Measurements from ENCODE around the gene SLC17A9. TPM values are rescaled to one million over a fixed set of nuclear protein-coding genes. Genes with fewer than 3 reads are reported as not detected.

The SLC17A9 gene
- total RNA-seq, 1 experiment from 2014 or later = 0.17 TPM

GRCh38 chr20:62980380-62980960 lies 28.0 kb downstream of the SLC17A9 start:
- Histone ChIP-seq H3K27ac (ENCODE audit: low read depth, low read length, poor library complexity, severe bottlenecking) (no peak overlapping the region), H3K27me3 (replicated peaks; ENCODE audit: insufficient read depth, low read depth, low read length, poor library complexity) (peaks cover 35% of the 10 kb centered on the region), H3K4me1 (ENCODE audit: insufficient read depth, low read length, poor library complexity, severe bottlenecking) (peaks cover 16% of the 10 kb centered on the region), H3K4me3 (ENCODE audit: low read depth, low read length, poor library complexity, severe bottlenecking) (peak overlapping the region; percentile 6), H3K9me3 (ENCODE audit: low read depth, low read length, poor library complexity, severe bottlenecking) (no peaks in the 10 kb centered on the region), H3K36me3 (ENCODE audit: insufficient read depth, low read length, poor library complexity, severe bottlenecking) (no peaks in the 10 kb centered on the region)
- DNase-seq (ENCODE audit: low spot score) = peak; percentile 59
- no TSS peak for BruUV-seq (replicated peaks)
- intact Hi-C loops (cut with micrococcal nuclease; ENCODE audit: unreplicated experiment) = no loop called here
- TF ChIP-seq, protein P1, sequence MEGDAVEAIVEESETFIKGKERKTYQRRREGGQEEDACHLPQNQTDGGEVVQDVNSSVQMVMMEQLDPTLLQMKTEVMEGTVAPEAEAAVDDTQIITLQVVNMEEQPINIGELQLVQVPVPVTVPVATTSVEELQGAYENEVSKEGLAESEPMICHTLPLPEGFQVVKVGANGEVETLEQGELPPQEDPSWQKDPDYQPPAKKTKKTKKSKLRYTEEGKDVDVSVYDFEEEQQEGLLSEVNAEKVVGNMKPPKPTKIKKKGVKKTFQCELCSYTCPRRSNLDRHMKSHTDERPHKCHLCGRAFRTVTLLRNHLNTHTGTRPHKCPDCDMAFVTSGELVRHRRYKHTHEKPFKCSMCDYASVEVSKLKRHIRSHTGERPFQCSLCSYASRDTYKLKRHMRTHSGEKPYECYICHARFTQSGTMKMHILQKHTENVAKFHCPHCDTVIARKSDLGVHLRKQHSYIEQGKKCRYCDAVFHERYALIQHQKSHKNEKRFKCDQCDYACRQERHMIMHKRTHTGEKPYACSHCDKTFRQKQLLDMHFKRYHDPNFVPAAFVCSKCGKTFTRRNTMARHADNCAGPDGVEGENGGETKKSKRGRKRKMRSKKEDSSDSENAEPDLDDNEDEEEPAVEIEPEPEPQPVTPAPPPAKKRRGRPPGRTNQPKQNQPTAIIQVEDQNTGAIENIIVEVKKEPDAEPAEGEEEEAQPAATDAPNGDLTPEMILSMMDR (conservative IDR thresholded peaks at IDR 0.05; ENCODE audit: low read depth, low read length) = no peak
- peak; percentile 52 for TF ChIP-seq EZH2 (IDR thresholded peaks at IDR 0.05; ENCODE audit: borderline replicate concordance, low read depth, low read length, poor library complexity, severe bottlenecking)
- ChIA-PET POLR2A (ENCODE audit: low non-redundant PET) (no interaction called here), CTCF (interaction anchor here (0.7 to 1.5 kb wide), 3 partner anchors 8 to 398 kb away, joined by 3 to 5 read pairs (median 3); no protein-coding TSS in a partner anchor)

DNA sequence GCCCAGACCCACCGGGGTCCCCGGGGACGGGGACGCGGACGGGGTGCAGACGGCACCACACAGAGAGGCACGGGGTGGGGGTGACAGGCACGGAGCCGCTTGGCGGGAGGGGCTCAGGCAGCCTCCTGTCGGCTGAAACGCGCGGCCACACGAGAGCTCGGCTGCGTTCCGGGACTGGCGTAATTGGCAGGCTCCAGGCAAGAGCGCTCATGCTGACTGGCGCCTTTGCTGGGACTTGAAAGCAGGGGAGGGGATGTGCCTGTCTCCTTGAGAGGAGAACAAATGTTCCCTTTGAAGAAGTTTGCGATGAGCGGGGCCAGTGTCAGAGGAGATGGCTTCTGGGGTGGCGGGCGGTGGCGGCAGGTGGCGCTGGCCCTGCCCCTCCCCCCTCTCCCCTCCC lies 28.5 kb downstream of the SLC17A9 start:
- H3K27me3 ChIP-seq (replicated peaks; ENCODE audit: insufficient read depth, low read depth, low read length, poor library complexity) = peaks cover 30% of the 10 kb centered on the region
- POLR2A ChIA-PET (ENCODE audit: low non-redundant PET) = no interaction called here
- DNase-seq (ENCODE audit: low spot score) = peak; percentile 75

DNA sequence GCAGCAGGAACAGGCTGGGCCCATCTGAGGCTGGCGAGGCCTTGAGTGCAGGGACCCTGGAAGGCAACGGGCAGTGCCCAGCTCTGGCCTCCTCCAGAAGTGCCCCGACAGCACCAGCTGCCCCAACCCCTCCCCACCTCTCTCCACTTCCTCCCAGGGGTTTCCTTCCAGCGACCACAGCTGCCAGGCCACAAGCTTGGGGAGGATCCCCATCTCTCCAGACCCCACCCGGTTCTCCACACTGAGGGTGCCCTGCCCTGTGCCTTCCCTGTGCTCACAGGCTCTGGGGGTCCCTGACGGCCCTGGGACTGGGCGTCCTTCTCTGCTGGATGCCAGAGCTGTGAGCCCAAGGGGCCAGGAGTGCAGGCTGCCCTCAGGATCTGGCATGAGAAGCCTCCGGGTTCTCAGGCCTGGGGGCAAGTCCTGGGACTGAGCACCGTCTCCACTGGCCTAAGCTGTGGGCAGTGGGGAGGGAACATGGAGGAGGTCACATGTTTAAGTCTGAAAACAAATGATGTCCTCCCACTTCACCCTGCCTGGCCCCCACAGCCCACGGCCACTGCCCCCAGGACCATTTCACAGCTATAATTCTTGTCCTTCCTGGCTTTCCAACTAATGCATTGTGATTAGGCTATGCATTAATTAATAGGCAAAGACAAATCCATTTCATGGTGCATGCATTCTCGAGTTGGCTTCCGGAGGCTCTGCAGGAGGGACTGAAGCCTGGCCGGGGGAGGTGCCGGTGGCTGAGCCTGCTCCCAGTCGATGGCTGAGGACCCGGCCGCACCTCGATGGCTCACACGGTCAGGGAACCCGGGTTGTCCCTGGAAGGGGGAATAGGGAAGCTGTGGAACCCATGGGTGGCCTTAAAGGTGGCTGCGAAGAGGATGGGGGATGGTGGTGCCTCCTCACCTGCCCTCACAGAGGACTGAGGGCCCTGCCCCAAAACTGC lies 29.9 kb downstream of the SLC17A9 start:
- ChIA-PET CTCF (no interaction called here), POLR2A (ENCODE audit: low non-redundant PET) (no interaction called here)
- BruUV-seq (replicated peaks) = no TSS peak
- DNase-seq (ENCODE audit: low spot score) = no peak
- peaks cover 24% of the 10 kb centered on the region for H3K27me3 ChIP-seq (replicated peaks; ENCODE audit: insufficient read depth, low read depth, low read length, poor library complexity)
- intact Hi-C loops (cut with micrococcal nuclease; ENCODE audit: unreplicated experiment) = no loop called here
- H3K4me1 ChIP-seq (ENCODE audit: insufficient read depth, low read length, poor library complexity, severe bottlenecking) = peaks cover 16% of the 10 kb centered on the region
- no peak overlapping the region for H3K27ac ChIP-seq (ENCODE audit: low read depth, low read length, poor library complexity, severe bottlenecking)
- no peaks in the 10 kb centered on the region for H3K36me3 ChIP-seq (ENCODE audit: insufficient read depth, low read length, poor library complexity, severe bottlenecking)
- no peak for TF ChIP-seq EZH2 (IDR thresholded peaks at IDR 0.05; ENCODE audit: borderline replicate concordance, low read depth, low read length, poor library complexity, severe bottlenecking)
- TF ChIP-seq, protein P1 (conservative IDR thresholded peaks at IDR 0.05; ENCODE audit: low read depth, low read length) = no peak
- no peak overlapping the region for H3K4me3 ChIP-seq (ENCODE audit: low read depth, low read length, poor library complexity, severe bottlenecking)
- H3K9me3 ChIP-seq (ENCODE audit: low read depth, low read length, poor library complexity, severe bottlenecking) = no peaks in the 10 kb centered on the region

More for the DNA sequence above, 28.5 kb downstream of the SLC17A9 start:
- no TSS peak for BruUV-seq (replicated peaks)
- CTCF ChIA-PET = interaction anchor here (0.7 to 1.5 kb wide), 3 partner anchors 8 to 397 kb away, joined by 3 to 5 read pairs (median 3); no protein-coding TSS in a partner anchor
- Histone ChIP-seq H3K27ac (ENCODE audit: low read depth, low read length, poor library complexity, severe bottlenecking) (no peak overlapping the region), H3K36me3 (ENCODE audit: insufficient read depth, low read length, poor library complexity, severe bottlenecking) (no peaks in the 10 kb centered on the region), H3K4me3 (ENCODE audit: low read depth, low read length, poor library complexity, severe bottlenecking) (peak overlapping the region; percentile 6), H3K9me3 (ENCODE audit: low read depth, low read length, poor library complexity, severe bottlenecking) (no peaks in the 10 kb centered on the region), H3K4me1 (ENCODE audit: insufficient read depth, low read length, poor library complexity, severe bottlenecking) (peaks cover 16% of the 10 kb centered on the region)
- intact Hi-C loops (cut with micrococcal nuclease; ENCODE audit: unreplicated experiment) = no loop called here
- TF ChIP-seq EZH2 (IDR thresholded peaks at IDR 0.05; ENCODE audit: borderline replicate concordance, low read depth, low read length, poor library complexity, severe bottlenecking) = no peak
- TF ChIP-seq, protein P1 (conservative IDR thresholded peaks at IDR 0.05; ENCODE audit: low read depth, low read length) = no peak

All from A673 (cell line).